GM18907 (cell line): ENCODE data around the gene KBTBD13.
"Not testable (repeated sequence)": the region's sequence is repeated elsewhere in the genome, so short reads cannot be mapped to it uniquely, and the experiment has no call there.

Experiments
- ATAC-seq: cut with Tn5 transposase; IDR thresholded peaks from one replicate; pipeline ENCODE4 v1.9.1; 2021; ENCODE audit warnings: mild to moderate bottlenecking, moderate library complexity; ENCODE audit not compliant: unreplicated experiment

KBTBD13 gene

GRCh38 chr15:65069179-65069578 lies 7.4 kb upstream of the KBTBD13 start:
- no peak for ATAC-seq

- no peak for ATAC-seq
These were observed 6.6 kb upstream of the KBTBD13 start for GRCh38 chr15:65069779-65070546.

GRCh38 chr15:65071381-65071811 lies 5.2 kb upstream of the KBTBD13 start:
- no peak for ATAC-seq

GRCh38 chr15:65072027-65072426 lies 4.5 kb upstream of the KBTBD13 start:
- ATAC-seq: no peak

GRCh38 chr15:65072617-65073016 lies 3.9 kb upstream of the KBTBD13 start:
- ATAC-seq: no peak

GRCh38 chr15:65074946-65075345 lies 1.6 kb upstream of the KBTBD13 start:
- ATAC-seq: not testable (repeated sequence)

GRCh38 chr15:65075607-65076395 lies 745 bp upstream of the KBTBD13 start:
- not testable (repeated sequence) for ATAC-seq

- no peak for ATAC-seq
These were observed 890 bp downstream of the KBTBD13 start for GRCh38 chr15:65077291-65077980.

GRCh38 chr15:65077981-65078352 lies 1.4 kb downstream of the KBTBD13 start:
- no peak for ATAC-seq

- ATAC-seq: no peak
These were observed 3.0 kb downstream of the KBTBD13 start for GRCh38 chr15:65079580-65079979.

- no peak for ATAC-seq
These were observed 4.7 kb downstream of the KBTBD13 start for GRCh38 chr15:65081270-65081669.

- no peak for ATAC-seq
These were observed 5.2 kb downstream of the KBTBD13 start for GRCh38 chr15:65081758-65082157.

- ATAC-seq: no peak
These were observed 5.9 kb downstream of the KBTBD13 start for GRCh38 chr15:65082303-65082953.

- no peak for ATAC-seq
These were observed 6.7 kb downstream of the KBTBD13 start for GRCh38 chr15:65083262-65083701.

- ATAC-seq: no peak
These were observed 8.1 kb downstream of the KBTBD13 start for GRCh38 chr15:65084500-65085206.

- no peak for ATAC-seq
These were observed 8.7 kb downstream of the KBTBD13 start for GRCh38 chr15:65085207-65085753.

GRCh38 chr15:65085990-65086679 lies 9.6 kb downstream of the KBTBD13 start:
- no peak for ATAC-seq

GRCh38 chr15:65086680-65087111 lies 10.2 kb downstream of the KBTBD13 start:
- no peak for ATAC-seq

- no peak for ATAC-seq
These were observed 10.9 kb downstream of the KBTBD13 start for GRCh38 chr15:65087411-65087810.
